HCT116 (cell line): ENCODE results near the gene CYP2U1. TPM values are rescaled to one million over a fixed set of nuclear protein-coding genes. Genes with fewer than 3 reads are reported as not detected.

Experiments
- ATAC-seq: fragments of 200-7000 bp; cut with Tn5 transposase; 2 replicates; pipeline ENCODE4 v1.9.1; 2020; ENCODE audit warnings: mild to moderate bottlenecking, moderate library complexity
- BruUV-seq: library from RNA; stranded (reverse); fragments of 400-500 nt; replicated peaks from 2 replicates; lab custom pipeline; 2021; lab: Mats Ljungman, UMichigan
- CTCF ChIA-PET: fragments of 300-600 bp; sonication (Branson Sonifier 250); formaldehyde crosslinking; loops from one replicate; lab custom pipeline; 2021; ENCODE audit warnings: antibody characterized with exemption; lab: Charles Lee
- POLR2A ChIA-PET: fragments of 300-600, 350-600 bp; sonication (Branson Sonifier 250); formaldehyde crosslinking; loops from one replicate; lab custom pipeline; 2021; ENCODE audit warnings: antibody characterized with exemption; lab: Charles Lee
- RAD21 ChIA-PET, 2 experiments: fragments of 300-600 bp; sonication (Branson Sonifier 250); formaldehyde crosslinking; loops; one replicate each; lab custom pipeline; 2023; ENCODE audit warnings: low total read pairs in 2 of 2; ENCODE audit not compliant: uncharacterized antibody in 2 of 2, unreplicated experiment in 2 of 2, low non-redundant PET in 1 of 2; lab: Charles Lee
- DNase-seq: peaks from one replicate; pipeline ENCODE4 v3.0.0-alpha.2; 2010; ENCODE audit warnings: low read depth, low spot score
- H2AFZ ChIP-seq: fragments of 200-600 bp; shearing (Covaris generic), sonication (generic); 2 replicates; pipeline ENCODE4 v1.6.1; 2017; ENCODE audit warnings: low read depth, mixed run types, mixed read lengths, antibody characterized with exemption, low read length; ENCODE audit not compliant: poor library complexity, severe bottlenecking
- H3K27ac ChIP-seq: 2 replicates; pipeline ENCODE4 v1.5.1; 2012; ENCODE audit warnings: low read depth, low read length
- H3K27me3 ChIP-seq: fragments of 200-600 bp; sonication (generic); 2 replicates; pipeline ENCODE4 v1.6.1; 2016; ENCODE audit warnings: mixed run types, low read length, mixed read lengths; ENCODE audit not compliant: insufficient read depth
- H3K36me3 ChIP-seq, 2 experiments: fragments of 200-500 bp in 1 of 2; fragments of 200-600 bp in 1 of 2; sonication (Bioruptor generic) in 1 of 2; sonication (generic) in 1 of 2; 2 replicates each; pipeline versions ENCODE4 v1.5.1 to v1.6.1; 2014 to 2016; ENCODE audit warnings: low read length in 2 of 2, inconsistent platforms in 1 of 2, mixed read lengths in 1 of 2, mixed run types in 1 of 2; ENCODE audit not compliant: insufficient read depth in 2 of 2, control insufficient read depth in 1 of 2
- H3K4me1 ChIP-seq, 2 experiments: fragments of 200-600 bp in 1 of 2; sonication (generic) in 1 of 2; 2 replicates each; pipeline versions ENCODE4 v1.5.1 to v1.6.1; 2012 to 2017; ENCODE audit warnings: low read length in 2 of 2, inconsistent platforms in 1 of 2, mild to moderate bottlenecking in 1 of 2, mixed read lengths in 1 of 2, mixed run types in 1 of 2, moderate library complexity in 1 of 2; ENCODE audit not compliant: insufficient read depth in 2 of 2, control insufficient read depth in 1 of 2
- H3K4me2 ChIP-seq: fragments of 200-600 bp; sonication (generic); 2 replicates; pipeline ENCODE4 v1.6.1; 2017; ENCODE audit warnings: mixed run types, low read length, mixed read lengths
- H3K4me3 ChIP-seq, 2 experiments: fragments of 200-600 bp in 1 of 2; sonication (generic) in 1 of 2; replicated peaks in 1 of 2; 2 replicates each; pipeline ENCODE4 v1.5.1; 2011 to 2016; ENCODE audit warnings: low read length in 2 of 2, control low read depth in 1 of 2, low read depth in 1 of 2, mild to moderate bottlenecking in 1 of 2, mixed read lengths in 1 of 2, mixed run types in 1 of 2
- H3K79me2 ChIP-seq: fragments of 200-600 bp; sonication (generic); 2 replicates; pipeline ENCODE4 v1.6.1; 2017; ENCODE audit warnings: mild to moderate bottlenecking, mixed run types, low read length, moderate library complexity, mixed read lengths; ENCODE audit not compliant: insufficient read depth
- H3K9ac ChIP-seq: fragments of 200-600 bp; sonication (generic); 2 replicates; pipeline ENCODE4 v1.6.1; 2016; ENCODE audit warnings: low read length, mixed read lengths
- H3K9me2 ChIP-seq: fragments of 200-600 bp; sonication (generic), shearing (Covaris generic); 2 replicates; pipeline ENCODE4 v1.6.1; 2017; ENCODE audit warnings: mixed run types, mild to moderate bottlenecking, moderate library complexity; ENCODE audit not compliant: insufficient read depth
- H3K9me3 ChIP-seq, 2 experiments: fragments of 200-500 bp in 1 of 2; fragments of 200-600 bp in 1 of 2; sonication (Bioruptor generic) in 1 of 2; sonication (generic) in 1 of 2; 2 replicates each; pipeline ENCODE4 v1.6.1; 2014 to 2017; ENCODE audit warnings: low read length in 2 of 2, mixed read lengths in 2 of 2, inconsistent platforms in 1 of 2, low read depth in 1 of 2, mild to moderate bottlenecking in 1 of 2, mixed run types in 1 of 2, moderate library complexity in 1 of 2; ENCODE audit not compliant: control insufficient read depth in 1 of 2, insufficient read depth in 1 of 2
- H4K20me1 ChIP-seq: fragments of 200-600 bp; sonication (generic), shearing (Covaris generic); 2 replicates; pipeline ENCODE4 v1.6.1; 2017; ENCODE audit warnings: mixed run types, mild to moderate bottlenecking, moderate library complexity; ENCODE audit not compliant: insufficient read depth
- CTCF ChIP-seq, 3 experiments: fragments of 200-600 bp in 1 of 3; sonication (generic) in 1 of 3; IDR thresholded peaks in 2 of 3; conservative IDR thresholded peaks in 1 of 3; 2 replicates each; pipeline ENCODE4 v1.5.1; 2012 to 2017; ENCODE audit warnings: low read depth in 2 of 3, low read length in 2 of 3, antibody characterized with exemption in 1 of 3, borderline replicate concordance in 1 of 3, control low read depth in 1 of 3, mild to moderate bottlenecking in 1 of 3, mixed read lengths in 1 of 3, mixed run types in 1 of 3, moderate library complexity in 1 of 3; ENCODE audit not compliant: insufficient read depth in 1 of 3
- ELF1 ChIP-seq: IDR thresholded peaks from 2 replicates; pipeline ENCODE4 v1.6.1; 2012; ENCODE audit warnings: low read depth, borderline replicate concordance
- EZH2phosphoT487 ChIP-seq: fragments of 200-600 bp; IDR thresholded peaks from 2 replicates; pipeline ENCODE4 v1.6.1; 2018; ENCODE audit warnings: antibody characterized with exemption, borderline replicate concordance
- FOSL1 ChIP-seq: IDR thresholded peaks from 2 replicates; pipeline ENCODE4 v1.6.1; 2012; ENCODE audit warnings: low read depth
- MAX ChIP-seq: IDR thresholded peaks from 2 replicates; pipeline ENCODE4 v1.6.1; 2012
- POLR2AphosphoS5 ChIP-seq: IDR thresholded peaks from 2 replicates; pipeline ENCODE4 v1.6.1; 2011; ENCODE audit warnings: mild to moderate bottlenecking, low read depth, low read length, moderate library complexity
- REST ChIP-seq: IDR thresholded peaks from 2 replicates; pipeline ENCODE4 v1.6.1; 2012; ENCODE audit warnings: low read depth
- SIN3A ChIP-seq: IDR thresholded peaks from 2 replicates; pipeline ENCODE4 v1.6.1; 2012; ENCODE audit warnings: low read depth
- SP1 ChIP-seq: IDR thresholded peaks from 2 replicates; pipeline ENCODE4 v1.6.1; 2012; ENCODE audit warnings: low read depth
- YY1 ChIP-seq: IDR thresholded peaks from 2 replicates; pipeline ENCODE4 v1.6.1; 2011; ENCODE audit warnings: low read length, low read depth, moderate library complexity, mild to moderate bottlenecking; ENCODE audit not compliant: insufficient replicate concordance; ENCODE audit errors: extremely low read depth
- ZFX ChIP-seq: fragments of 450-650 bp; IDR thresholded peaks from 2 replicates; pipeline ENCODE4 v1.6.1; 2017
- intact Hi-C: fragments of 100-400 bp; cut with micrococcal nuclease; formaldehyde crosslinking; loops from 2 replicates; pipeline ENCODE4 v1.10.0; 2022
- total RNA-seq: library from RNA; stranded (reverse); gene quantifications from one replicate; pipeline ENCODE4 v1.2.1, GENCODE V29; 2021; ENCODE audit not compliant: unreplicated experiment

The CYP2U1 gene
- total RNA-seq, 1 experiment from 2014 or later: 4.0 TPM

- TF ChIP-seq SP1 (no peak), MAX (no peak), YY1 (no peak), POLR2AphosphoS5 (no peak)
These were observed 14.7 kb upstream of the CYP2U1 start (continued) for GRCh38 chr4:107916623-107917022.

- BruUV-seq: no TSS peak
- Histone ChIP-seq H4K20me1 (no peaks in the 10 kb centered on the region), H3K36me3 (no peaks in the 10 kb centered on the region), H3K9ac (no peak overlapping the region), H3K4me3 (no peak overlapping the region), H3K9me3 (0 out of 4 replicates have a peak, but pooled peaks cover 0 to 7% of the 10 kb centered on the region in 2 experiments), H3K9me2 (no peaks in the 10 kb centered on the region), H3K79me2 (no peaks in the 10 kb centered on the region), H3K4me1 (no peaks in the 10 kb centered on the region), H3K27ac (no peak overlapping the region), H3K4me2 (no peak overlapping the region), H2AFZ (no peak overlapping the region), H3K27me3 (no peaks in the 10 kb centered on the region)
- intact Hi-C loops: no loop called here
- ATAC-seq (no peak), DNase-seq (no peak)
- ChIA-PET RAD21 (no interaction called here), CTCF (interaction anchor here (1.9 kb wide), 1 partner anchor 159 kb away, joined by 4 read pairs; no protein-coding TSS in a partner anchor), POLR2A (no interaction called here)
- no peak for TF ChIP-seq SIN3A
- TF ChIP-seq ELF1: no peak
- no peak for TF ChIP-seq ZFX
- no peak for TF ChIP-seq EZH2phosphoT487
- no peak for TF ChIP-seq CTCF (IDR thresholded peaks at IDR 0.05 in 2 of 3, conservative IDR thresholded peaks at IDR 0.05 in 1 of 3; ENCODE audit: borderline replicate concordance in 1 of 3, insufficient read depth in 1 of 3, low read depth in 2 of 3, low read length in 2 of 3)
- no peak for TF ChIP-seq REST
- no peak for TF ChIP-seq FOSL1
These were observed 13.8 kb upstream of the CYP2U1 start for GRCh38 chr4:107917500-107917899.
